Sigmoid colon (tissue), 7 donors: ENCODE measurements around the gene LIME1. TPM values are rescaled to one million over a fixed set of nuclear protein-coding genes. Genes with fewer than 3 reads are reported as not detected.

Experiments used
- DNase-seq: peaks from one replicate; pipeline ENCODE4 v3.0.0-alpha.2; 2019
- H3K27ac ChIP-seq, 4 donors: fragments of 200-600 bp; sonication (generic); one replicate each; pipeline ENCODE4 v1.5.1; 2016 to 2019; ENCODE audit warnings: mild to moderate bottlenecking in 1 of 4
- H3K27me3 ChIP-seq, 3 donors: fragments of 200-600 bp; sonication (generic); one replicate each; pipeline ENCODE4 v1.5.1; 2019; ENCODE audit warnings: mild to moderate bottlenecking in 1 of 3
- H3K36me3 ChIP-seq, 4 donors: fragments of 200-600 bp; sonication (generic); one replicate each; pipeline ENCODE4 v1.5.1; 2016 to 2019
- H3K4me1 ChIP-seq, 4 donors: fragments of 200-600 bp; sonication (generic); one replicate each; pipeline ENCODE4 v1.5.1; 2017 to 2019
- H3K4me3 ChIP-seq, 4 donors: fragments of 200-600 bp; sonication (generic); one replicate each; pipeline ENCODE4 v1.5.1; 2017 to 2019; ENCODE audit warnings: mild to moderate bottlenecking in 2 of 4, moderate library complexity in 1 of 4
- H3K9me3 ChIP-seq, 4 donors: fragments of 200-600 bp in 3 of 4; sonication (generic) in 3 of 4; one replicate each; pipeline versions ENCODE4 v1.5.1 to v1.6.1; 2013 to 2019
- EP300 ChIP-seq, 4 donors: sonication (generic); formaldehyde crosslinking; IDR thresholded peaks; one replicate each; pipeline ENCODE4 v1.6.1; 2017; ENCODE audit warnings: antibody characterized with exemption in 4 of 4
- POLR2A ChIP-seq, 2 donors: fragments of 450-650 bp; IDR thresholded peaks; one replicate each; pipeline ENCODE4 v1.6.1; 2016; ENCODE audit warnings: antibody characterized with exemption in 2 of 2, mild to moderate bottlenecking in 2 of 2, moderate library complexity in 2 of 2
- POLR2AphosphoS5 ChIP-seq, 4 donors: sonication (generic); formaldehyde crosslinking; IDR thresholded peaks; one replicate each; pipeline ENCODE4 v1.6.1; 2017; ENCODE audit warnings: antibody characterized with exemption in 4 of 4
- WGBS, 2 donors: extraction: QIAGEN DNeasy Blood & Tissue Kit; methylation state at CpG; one replicate each; pipeline ENCODE4 v1.1.7; 2013; 5-methylcytosine and 5-hydroxymethylcytosine counted together
- intact Hi-C: fragments of 100-400 bp; cut with DNase I; formaldehyde crosslinking; loops from one replicate; pipeline ENCODE4 v1.15.1; 2023
- polyA plus RNA-seq, 3 donors: library from polyadenylated mRNA; stranded (reverse); fragments of 200-250 nt; gene quantifications; one replicate each; pipeline ENCODE4 v1.2.3, GENCODE V29; 2013
- total RNA-seq, 4 donors: library from RNA; depleted of rRNA; stranded (reverse); fragments of >200 nt; gene quantifications; one replicate each; pipeline ENCODE4 v1.1.0, GENCODE V29; 2016
- TF ChIP-seq, protein P1 (sequence below), 4 experiments: fragments of 450-650 bp in 3 of 4; fragments of 200-600 bp in 1 of 4; IDR thresholded peaks; one replicate each; pipeline ENCODE4 v1.5.1; 2016 to 2019; ENCODE audit warnings: antibody characterized with exemption in 4 of 4, mild to moderate bottlenecking in 3 of 4, moderate library complexity in 2 of 4
- donor health status: healthy with polysubstance abuse.
- donor health status: Bipolar disorder and iron deficiency.
- donor health status: healthy.

The LIME1 gene
- total and polyA plus RNA-seq, 7 donors = 4.6 to 35.3 (median 6.4) TPM; not detected in 1

- H3K9me3 ChIP-seq = no peaks in the 10 kb centered on the region
- H3K36me3 ChIP-seq = peaks cover 0 to 44% (median 11%) of the 10 kb centered on the region in 4 donors
- WGBS, 2 donors = 90 to 91% methylated on average over 16 of the region's 16 CpGs
- DNase-seq = no peak
- intact Hi-C loops = no loop called here
- TF ChIP-seq, protein P1, sequence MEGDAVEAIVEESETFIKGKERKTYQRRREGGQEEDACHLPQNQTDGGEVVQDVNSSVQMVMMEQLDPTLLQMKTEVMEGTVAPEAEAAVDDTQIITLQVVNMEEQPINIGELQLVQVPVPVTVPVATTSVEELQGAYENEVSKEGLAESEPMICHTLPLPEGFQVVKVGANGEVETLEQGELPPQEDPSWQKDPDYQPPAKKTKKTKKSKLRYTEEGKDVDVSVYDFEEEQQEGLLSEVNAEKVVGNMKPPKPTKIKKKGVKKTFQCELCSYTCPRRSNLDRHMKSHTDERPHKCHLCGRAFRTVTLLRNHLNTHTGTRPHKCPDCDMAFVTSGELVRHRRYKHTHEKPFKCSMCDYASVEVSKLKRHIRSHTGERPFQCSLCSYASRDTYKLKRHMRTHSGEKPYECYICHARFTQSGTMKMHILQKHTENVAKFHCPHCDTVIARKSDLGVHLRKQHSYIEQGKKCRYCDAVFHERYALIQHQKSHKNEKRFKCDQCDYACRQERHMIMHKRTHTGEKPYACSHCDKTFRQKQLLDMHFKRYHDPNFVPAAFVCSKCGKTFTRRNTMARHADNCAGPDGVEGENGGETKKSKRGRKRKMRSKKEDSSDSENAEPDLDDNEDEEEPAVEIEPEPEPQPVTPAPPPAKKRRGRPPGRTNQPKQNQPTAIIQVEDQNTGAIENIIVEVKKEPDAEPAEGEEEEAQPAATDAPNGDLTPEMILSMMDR (IDR thresholded peaks at IDR 0.05) = no peak
- no peak for TF ChIP-seq POLR2AphosphoS5 (IDR thresholded peaks at IDR 0.05)
- TF ChIP-seq EP300 (IDR thresholded peaks at IDR 0.05) = no peak
- TF ChIP-seq POLR2A (IDR thresholded peaks at IDR 0.05) = no peak
- no peak overlapping the region for H3K27ac ChIP-seq
- peaks cover 0 to 41% (median 36%) of the 10 kb centered on the region in 4 donors for H3K4me1 ChIP-seq
- no peaks in the 10 kb centered on the region for H3K27me3 ChIP-seq
- H3K4me3 ChIP-seq = no peak overlapping the region
Observed at GRCh38 chr20:63702036-63702665, 34.3 kb upstream of the LIME1 start.

- H3K4me1 ChIP-seq = peaks cover 0 to 36% (median 30%) of the 10 kb centered on the region in 4 donors
- TF ChIP-seq POLR2AphosphoS5 (IDR thresholded peaks at IDR 0.05) (no peak), POLR2A (IDR thresholded peaks at IDR 0.05) (no peak), EP300 (IDR thresholded peaks at IDR 0.05) (no peak)
- TF ChIP-seq, protein P1 (IDR thresholded peaks at IDR 0.05) = no peak
- peak; percentile 57 for DNase-seq
- no peak overlapping the region for H3K4me3 ChIP-seq
- no peaks in the 10 kb centered on the region for H3K9me3 ChIP-seq
- H3K36me3 ChIP-seq = peaks cover 0 to 44% (median 11%) of the 10 kb centered on the region in 4 donors
- 80 to 90% methylated on average over 13 of the region's 13 CpGs for WGBS, 2 donors
- H3K27me3 ChIP-seq = no peaks in the 10 kb centered on the region
- H3K27ac ChIP-seq = no peak overlapping the region
- intact Hi-C loops = no loop called here
Observed at GRCh38 chr20:63702751-63703470, 33.6 kb upstream of the LIME1 start.

DNA sequence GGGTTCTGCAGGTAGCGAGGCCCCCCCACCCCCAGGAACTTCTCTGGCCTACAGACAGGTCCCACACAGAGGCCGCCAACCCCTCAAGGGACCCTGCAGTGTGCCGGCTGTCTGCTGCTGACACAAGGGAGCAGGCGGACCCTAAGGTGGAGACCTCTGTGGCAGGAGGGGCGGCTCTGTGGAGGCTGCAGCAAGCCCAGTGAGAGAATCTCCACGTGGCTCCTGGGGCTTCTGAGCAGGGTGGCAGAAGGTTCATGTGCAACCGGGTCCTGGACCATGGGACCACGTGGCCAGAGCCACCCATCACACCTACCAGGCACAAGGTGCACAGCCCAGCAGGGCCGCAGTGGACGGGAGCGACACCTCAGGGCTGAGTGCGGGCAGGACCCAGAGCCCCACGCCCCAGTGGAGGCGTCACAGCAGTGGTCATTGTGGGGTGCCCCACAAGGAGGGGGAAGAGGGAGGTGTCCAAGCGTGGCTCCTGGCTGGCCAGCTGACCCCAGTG lies 32.9 kb upstream of the LIME1 start:
- WGBS, 2 donors = 90 to 95% methylated on average over 15 of the region's 15 CpGs
- Histone ChIP-seq H3K4me3 (no peak overlapping the region), H3K36me3 (peaks cover 0 to 44% (median 11%) of the 10 kb centered on the region in 4 donors), H3K9me3 (no peaks in the 10 kb centered on the region), H3K4me1 (peaks cover 0 to 33% (median 27%) of the 10 kb centered on the region in 4 donors), H3K27me3 (no peaks in the 10 kb centered on the region), H3K27ac (no peak overlapping the region)
- TF ChIP-seq POLR2AphosphoS5 (IDR thresholded peaks at IDR 0.05) (no peak), EP300 (IDR thresholded peaks at IDR 0.05) (no peak), POLR2A (IDR thresholded peaks at IDR 0.05) (no peak)
- TF ChIP-seq, protein P1 (IDR thresholded peaks at IDR 0.05) = no peak
- DNase-seq = peak; percentile 65
- intact Hi-C loops = no loop called here

DNA sequence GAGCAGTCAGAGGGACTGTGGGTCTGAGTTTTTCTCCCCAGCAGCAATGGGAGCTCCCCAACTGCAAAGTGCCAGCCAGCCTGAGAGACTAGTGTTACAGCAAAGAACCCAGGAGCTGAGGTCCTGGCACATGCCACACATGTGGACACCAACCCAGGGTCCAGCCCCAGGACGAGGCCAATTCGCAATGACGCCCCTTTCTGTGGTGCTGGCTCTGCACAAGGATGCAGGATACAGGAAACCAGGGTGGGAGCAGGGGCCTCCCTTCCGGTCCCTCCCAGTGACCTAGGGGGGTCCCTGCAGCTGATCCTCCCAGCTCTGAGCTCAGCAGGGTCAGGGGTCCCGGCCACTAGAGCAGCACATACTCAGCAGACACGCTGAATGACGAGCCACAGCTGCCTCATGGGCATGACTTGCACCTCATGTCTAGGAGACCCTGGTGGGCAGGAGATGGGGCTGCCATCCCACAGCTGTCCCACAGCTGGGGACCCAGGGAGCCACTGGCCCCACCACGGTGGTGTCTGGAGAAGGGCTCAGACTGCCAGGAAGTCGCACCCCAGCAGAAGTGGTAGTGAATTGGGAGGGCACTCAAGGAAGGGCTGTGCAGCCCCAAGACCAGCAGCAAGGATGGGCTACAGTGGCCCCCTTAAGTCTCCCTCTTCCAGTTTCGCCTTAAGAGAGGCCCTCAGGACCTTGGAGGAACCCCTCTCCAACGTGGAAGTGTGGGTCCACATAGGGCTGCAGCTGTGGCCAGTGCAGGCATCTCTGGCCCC lies 32.3 kb upstream of the LIME1 start:
- no peaks in the 10 kb centered on the region for H3K9me3 ChIP-seq
- DNase-seq = peak; percentile 57
- peaks cover 0 to 47% (median 12%) of the 10 kb centered on the region in 4 donors for H3K36me3 ChIP-seq
- no peak overlapping the region for H3K27ac ChIP-seq
- no peaks in the 10 kb centered on the region for H3K27me3 ChIP-seq
- 91 to 92% methylated on average over 11 of the region's 11 CpGs for whole genome bisulfite sequencing, 2 donors
- peaks cover 0 to 33% (median 27%) of the 10 kb centered on the region in 4 donors for H3K4me1 ChIP-seq
- no peak overlapping the region for H3K4me3 ChIP-seq
- intact Hi-C loops = no loop called here
- TF ChIP-seq POLR2AphosphoS5 (IDR thresholded peaks at IDR 0.05) = no peak
- TF ChIP-seq POLR2A (IDR thresholded peaks at IDR 0.05) = no peak
- TF ChIP-seq EP300 (IDR thresholded peaks at IDR 0.05) = no peak
- TF ChIP-seq, protein P1 (IDR thresholded peaks at IDR 0.05) = no peak
